ENCODE data around the gene MYLK.

MYLK gene

DNA sequence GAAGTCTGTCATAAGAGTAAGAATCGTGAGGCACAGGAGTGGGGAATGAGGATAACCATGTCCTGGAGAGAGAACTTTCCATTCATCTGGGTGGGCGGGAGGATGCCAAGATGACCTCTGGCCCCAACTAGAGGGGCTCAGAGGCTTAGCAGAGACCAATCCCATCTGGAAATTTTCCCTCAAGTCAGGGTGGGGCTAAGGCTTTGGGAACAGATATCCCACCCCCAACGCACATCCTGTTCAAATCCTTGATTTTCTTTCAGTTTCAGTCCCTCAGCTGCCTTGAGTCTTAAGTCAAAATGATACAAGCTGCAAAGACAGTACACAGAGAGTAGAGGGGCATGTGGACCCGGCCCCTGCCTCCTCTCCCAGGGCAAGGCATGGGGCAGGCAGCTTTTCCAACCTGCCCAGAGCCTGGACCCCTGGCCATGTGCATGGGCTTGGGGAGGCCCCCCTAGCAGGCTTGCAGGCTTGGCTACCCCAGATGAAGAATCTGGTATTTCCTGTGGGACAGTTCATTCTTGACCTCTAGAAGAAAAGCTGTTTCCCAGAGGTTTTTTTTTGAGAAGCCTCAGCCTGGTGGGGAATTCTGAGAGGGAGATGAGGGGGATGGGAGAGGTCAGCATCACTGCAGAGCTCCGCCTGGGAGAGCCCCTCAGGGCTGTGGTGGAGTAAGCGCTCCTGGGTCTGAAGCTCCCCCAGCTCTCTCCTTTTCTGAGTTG is 189.6 kb downstream of the MYLK start:
- DNase-seq: no peak

DNA sequence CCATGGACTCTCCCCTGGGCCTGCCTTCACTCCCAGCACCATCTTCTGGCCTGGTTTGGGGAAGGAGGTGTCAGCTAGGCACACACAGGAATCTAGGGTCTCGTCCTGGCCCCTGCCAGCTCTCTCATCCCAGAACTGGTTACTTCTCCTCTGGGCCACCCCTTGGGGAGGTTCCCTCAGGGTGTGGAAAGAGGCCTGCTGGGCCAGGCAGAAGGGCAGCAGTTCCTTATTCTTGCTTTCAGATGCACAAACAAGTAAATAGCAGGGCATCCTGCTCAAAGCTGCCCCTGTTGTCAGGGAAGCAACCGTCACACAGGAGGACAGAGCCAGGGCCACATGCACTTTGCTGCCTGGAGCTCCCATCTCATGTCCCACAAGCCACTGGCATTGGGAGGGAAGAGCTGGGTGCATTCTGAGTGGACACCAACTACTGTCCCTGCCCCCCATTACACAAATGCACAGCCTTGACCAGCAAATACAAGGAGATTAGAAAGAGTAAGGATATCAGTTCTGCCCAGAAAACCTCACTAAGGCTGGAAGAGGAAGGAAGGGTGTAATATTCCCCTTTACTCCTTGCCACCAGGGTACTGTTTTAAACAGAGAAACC is 190.4 kb downstream of the MYLK start:
- no peak for DNase-seq

DNA sequence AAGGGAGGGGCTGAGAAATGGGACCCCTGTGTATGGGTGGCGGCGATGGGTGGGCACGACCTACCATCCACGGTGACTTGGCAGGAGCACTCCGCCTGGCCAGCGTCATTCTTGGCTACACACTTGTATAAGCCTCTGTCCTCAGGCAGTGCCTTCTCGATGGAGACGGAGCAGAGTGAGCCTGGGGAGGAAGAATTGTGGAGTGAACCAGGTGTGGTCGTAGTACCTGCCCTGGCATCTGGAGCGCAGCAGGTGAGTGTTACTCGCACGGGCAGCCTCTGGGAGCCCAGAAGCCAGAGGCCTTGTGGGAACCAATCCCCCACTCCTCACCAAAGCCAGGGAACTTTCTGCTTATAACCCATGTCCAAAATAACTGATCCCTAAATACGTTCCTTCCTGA is 191.5 kb downstream of the MYLK start:
- no peak for DNase-seq

- DNase-seq: no peak
Measured at GRCh38 chr3:123692041-123692440, 192.1 kb downstream of the MYLK start.

DNA sequence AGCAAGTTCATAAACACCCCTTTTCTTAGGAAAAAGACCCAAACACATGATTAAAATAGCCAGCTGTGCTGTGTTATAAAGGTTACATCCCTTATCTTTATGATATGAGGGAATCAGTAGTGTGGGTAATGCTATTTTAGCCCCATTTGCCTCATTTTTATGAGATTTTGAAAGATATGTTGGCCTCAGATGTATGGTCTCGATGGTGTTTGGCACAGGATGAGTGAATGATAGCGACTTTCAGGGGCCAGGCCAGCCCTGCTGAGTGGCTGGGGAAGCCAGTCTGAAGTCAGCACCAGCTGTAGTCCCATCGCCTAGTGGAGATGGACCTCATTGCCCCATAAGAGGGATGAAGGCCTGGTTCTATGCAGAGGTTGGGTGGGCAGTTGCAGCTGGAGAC is 194.3 kb downstream of the MYLK start:
- no peak for DNase-seq

GRCh38 chr3:123688241-123688747 is 195.8 kb downstream of the MYLK start:
- DNase-seq: no peak

- DNase-seq: no peak
Measured at GRCh38 chr3:123687286-123687685, 196.8 kb downstream of the MYLK start.

- no peak for DNase-seq
Measured at GRCh38 chr3:123686251-123686650, 197.9 kb downstream of the MYLK start.

DNA sequence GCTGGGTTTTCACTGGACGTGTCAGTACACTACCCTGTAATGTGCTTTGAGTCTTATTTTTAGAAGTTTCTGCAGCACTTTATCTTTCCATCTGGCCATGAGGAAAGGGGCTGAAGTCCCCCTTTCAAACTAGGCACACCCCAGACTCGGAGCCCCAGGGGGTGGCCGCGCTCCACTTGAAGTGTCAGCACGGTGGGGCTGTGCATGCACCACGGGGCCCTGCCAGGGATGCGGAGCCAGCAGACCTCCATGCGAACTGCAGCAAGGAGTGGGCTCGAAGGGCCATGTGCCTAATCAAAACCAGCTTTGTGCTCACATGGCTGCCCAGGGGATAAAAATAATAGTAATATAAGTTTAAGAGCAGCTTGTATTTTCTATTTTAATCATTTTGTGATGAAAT is 198.4 kb downstream of the MYLK start:
- no peak for DNase-seq

GRCh38 chr3:123684636-123685035 is 199.5 kb downstream of the MYLK start:
- DNase-seq: no peak

DNA sequence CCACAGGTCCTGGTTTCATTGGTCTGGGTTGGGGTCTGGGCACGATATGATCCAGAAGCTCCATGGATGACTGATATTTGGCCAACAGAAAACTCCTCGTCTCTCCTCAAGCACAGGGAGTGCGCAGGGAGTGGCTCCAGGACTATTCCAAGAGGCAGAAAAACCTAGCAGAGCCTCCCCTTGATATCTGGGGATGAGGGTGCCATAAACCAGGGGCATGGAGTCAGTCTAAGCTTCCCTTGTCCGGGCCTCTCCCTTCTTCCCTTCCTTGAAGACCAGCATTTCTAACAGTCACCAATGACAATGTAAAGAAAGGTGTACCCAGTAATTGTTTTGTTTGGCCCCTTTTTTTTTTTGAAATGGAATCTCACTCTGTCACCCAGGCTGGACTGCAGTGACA is 199.9 kb downstream of the MYLK start:
- DNase-seq: no peak

- DNase-seq: no peak
Measured at GRCh38 chr3:123683505-123684154, 200.5 kb downstream of the MYLK start.

GRCh38 chr3:123682781-123683504 is 201.2 kb downstream of the MYLK start:
- DNase-seq: no peak

DNA sequence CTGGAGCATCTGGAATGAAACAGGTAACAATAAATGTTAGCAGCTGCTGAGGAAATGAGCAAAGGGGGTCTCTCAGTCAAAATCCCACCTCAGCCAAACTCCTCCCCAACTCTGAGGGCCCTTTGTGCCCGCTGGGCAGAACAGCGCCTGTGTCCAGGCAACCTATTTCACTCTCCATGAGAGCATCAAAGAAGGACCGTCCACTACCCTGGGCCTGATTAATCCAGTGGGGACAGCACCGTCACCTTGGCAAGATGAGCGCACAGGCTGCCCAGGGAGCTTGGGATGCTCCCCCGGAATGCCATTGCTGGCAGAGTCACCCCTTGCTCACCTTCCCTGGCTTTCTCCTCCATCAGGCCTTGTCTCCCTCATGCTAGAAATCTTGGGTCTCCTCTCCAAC is 201.8 kb downstream of the MYLK start:
- DNase-seq: no peak

GRCh38 chr3:123679712-123680386 is 204.3 kb downstream of the MYLK start:
- DNase-seq: no peak

- DNase-seq: no peak
Measured at GRCh38 chr3:123678108-123678511, 206.0 kb downstream of the MYLK start.

DNA sequence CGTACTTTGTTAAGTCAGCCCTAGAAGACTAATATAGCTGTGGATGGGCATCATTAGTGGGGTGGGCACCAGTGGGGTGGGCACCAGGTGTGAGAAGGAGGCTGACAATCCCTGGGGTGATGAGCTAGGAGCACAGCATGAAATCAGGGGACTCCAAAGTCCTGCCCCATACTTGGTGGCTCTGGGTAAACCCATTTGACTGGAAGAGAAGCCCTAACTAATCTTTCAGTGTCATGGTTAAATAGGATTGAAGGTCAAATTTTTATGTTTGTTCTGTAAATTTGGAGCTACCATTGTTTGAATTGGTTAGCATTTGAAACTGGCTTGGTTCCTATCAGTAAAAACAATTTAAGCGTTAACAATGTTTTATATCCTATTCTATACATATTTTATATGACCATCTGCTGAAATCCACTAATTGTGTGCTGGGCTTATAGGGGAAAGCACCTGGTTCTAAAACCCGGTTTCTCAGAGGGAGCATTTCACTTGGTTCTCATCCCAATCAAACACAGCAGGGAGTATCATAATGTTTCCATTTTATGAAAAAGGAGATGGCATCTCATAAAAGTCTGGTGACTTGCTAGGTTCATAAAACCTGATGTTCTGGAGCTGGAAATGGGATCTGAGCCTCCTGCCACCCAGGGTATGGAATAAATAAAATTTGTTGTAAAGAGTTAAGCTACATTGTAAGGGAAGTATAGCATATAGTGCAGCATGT is 211.5 kb downstream of the MYLK start:
- no peak for DNase-seq

DNA sequence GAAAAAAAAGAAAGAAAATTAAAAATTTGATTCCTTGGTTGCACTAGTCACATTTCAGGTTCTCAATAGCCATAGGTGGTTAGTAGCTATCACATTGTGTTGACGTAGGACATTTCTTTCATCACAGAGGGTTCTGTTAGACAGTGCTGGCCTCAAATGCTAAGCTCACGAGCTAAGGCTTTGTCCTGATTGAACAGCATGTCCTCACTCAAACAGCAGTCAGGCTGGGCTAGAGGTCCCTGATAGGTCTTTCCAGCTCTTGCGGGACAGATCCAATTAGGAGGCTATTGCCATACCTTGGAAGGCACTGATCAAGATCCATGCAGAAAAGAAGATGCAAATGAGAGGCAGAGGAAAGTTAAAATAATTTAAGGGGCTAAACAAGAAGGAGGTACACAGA is 213.4 kb downstream of the MYLK start:
- DNase-seq: no peak

GRCh38 chr3:123668906-123669305 is 215.2 kb downstream of the MYLK start:
- DNase-seq: no peak

DNA sequence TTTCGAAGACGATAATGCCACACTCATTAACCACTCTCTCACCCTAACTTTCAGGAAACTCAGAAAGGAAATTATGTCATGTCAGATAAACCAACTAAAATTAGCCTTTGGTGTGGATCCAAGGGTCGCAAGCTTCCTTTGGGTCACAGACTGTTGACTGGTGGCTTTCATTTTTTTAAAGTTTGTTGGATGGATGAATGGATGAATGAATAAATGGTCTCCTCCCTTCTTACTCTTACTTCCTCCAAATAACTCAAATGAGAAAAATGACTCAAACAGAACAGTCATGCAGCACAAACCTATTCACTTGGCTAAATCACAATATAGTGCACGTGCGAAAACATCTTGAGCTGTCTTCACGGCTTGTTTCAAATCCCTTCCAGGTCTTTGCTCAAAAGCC is 216.3 kb downstream of the MYLK start:
- no peak for DNase-seq

DNA sequence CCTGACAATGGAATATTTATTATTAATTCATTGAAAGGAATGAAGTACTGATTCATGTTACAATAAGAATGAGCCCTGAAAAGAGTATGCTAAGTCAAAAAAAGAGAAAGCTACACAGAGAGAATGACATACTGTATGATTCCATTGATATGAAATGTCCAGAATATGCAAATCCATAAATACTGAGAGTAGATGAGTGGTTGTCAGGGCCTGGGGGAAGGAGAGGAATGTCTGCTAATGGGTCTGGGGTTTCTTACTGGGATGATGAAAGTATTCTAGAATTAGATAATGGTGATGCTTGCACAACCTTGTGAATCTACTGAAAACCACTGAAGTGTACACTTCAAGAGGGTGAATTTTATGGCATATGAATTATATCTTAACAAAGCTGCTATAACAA is 219.4 kb downstream of the MYLK start:
- no peak for DNase-seq

- DNase-seq: no peak
Measured at GRCh38 chr3:123663977-123664376, 220.2 kb downstream of the MYLK start.

Measured in activated CD4-positive, alpha-beta T cell treated with anti-CD3 and anti-CD28 coated beads for 48 hours (primary cell).